CD14-positive monocyte (primary cell): ENCODE data around the gene ARL4A. TPM values are rescaled to one million over a fixed set of nuclear protein-coding genes. Genes with fewer than 3 reads are reported as not detected.

Experiments used
- DNase-seq, 3 donors: peaks; one replicate each; pipeline ENCODE4 v3.0.0-alpha.2; 2011 to 2022
- H2AFZ ChIP-seq: 2 replicates; pipeline ENCODE4 v1.6.0; 2012; ENCODE audit warnings: mild to moderate bottlenecking, low read depth, low read length, inconsistent platforms; ENCODE audit not compliant: insufficient read depth, poor library complexity, severe bottlenecking
- H3K27ac ChIP-seq, 2 donors: 1 replicate in 1 of 2; 2 replicates in 1 of 2; pipeline ENCODE4 v1.5.1; 2012 to 2013; ENCODE audit warnings: low read length in 2 of 2, control low read depth in 1 of 2, inconsistent platforms in 1 of 2, low read depth in 1 of 2, mild to moderate bottlenecking in 1 of 2
- H3K27me3 ChIP-seq, 2 donors: one replicate each; pipeline versions ENCODE4 v1.6.0 to v1.6.1; 2011 to 2013; ENCODE audit warnings: low read length in 2 of 2; ENCODE audit not compliant: control insufficient read depth in 2 of 2, insufficient read depth in 2 of 2
- H3K36me3 ChIP-seq, 2 donors: replicated peaks in 1 of 2; 1 replicate in 1 of 2; 2 replicates in 1 of 2; pipeline versions ENCODE4 v1.5.1 to v1.6.1; 2012 to 2013; ENCODE audit warnings: low read length in 2 of 2, control low read depth in 1 of 2, inconsistent platforms in 1 of 2, mild to moderate bottlenecking in 1 of 2; ENCODE audit not compliant: insufficient read depth in 2 of 2, control insufficient read depth in 1 of 2
- H3K4me1 ChIP-seq, 2 donors: 1 replicate in 1 of 2; 2 replicates in 1 of 2; pipeline versions ENCODE4 v1.5.1 to v1.6.1; 2012 to 2013; ENCODE audit warnings: low read length in 2 of 2, control low read depth in 1 of 2, inconsistent platforms in 1 of 2, mild to moderate bottlenecking in 1 of 2, moderate library complexity in 1 of 2; ENCODE audit not compliant: insufficient read depth in 2 of 2, control insufficient read depth in 1 of 2
- H3K4me2 ChIP-seq: replicated peaks from 2 replicates; pipeline ENCODE3; 2012; ENCODE audit warnings: low read length, moderate library complexity, mild to moderate bottlenecking; ENCODE audit not compliant: poor library complexity, severe bottlenecking; ENCODE audit errors: extremely low read depth
- H3K4me3 ChIP-seq, 3 experiments: fragments of 200-600 bp in 1 of 3; sonication (generic) in 1 of 3; replicated peaks in 1 of 3; 1 replicate in 2 of 3; 2 replicates in 1 of 3; pipeline ENCODE4 v1.5.1; 2011 to 2013; ENCODE audit warnings: low read length in 3 of 3, mild to moderate bottlenecking in 3 of 3, control low read depth in 2 of 3, low read depth in 2 of 3, inconsistent platforms in 1 of 3, moderate library complexity in 1 of 3
- H3K79me2 ChIP-seq: 2 replicates; pipeline ENCODE4 v1.6.0; 2012; ENCODE audit warnings: mild to moderate bottlenecking, control low read depth, inconsistent platforms, low read length, moderate library complexity; ENCODE audit not compliant: insufficient read depth
- H3K9ac ChIP-seq: 2 replicates; pipeline ENCODE4 v1.6.0; 2017; ENCODE audit warnings: low read length, mild to moderate bottlenecking; ENCODE audit not compliant: insufficient read depth, poor library complexity, severe bottlenecking
- H3K9me3 ChIP-seq, 2 donors: replicated peaks in 1 of 2; 1 replicate in 1 of 2; 2 replicates in 1 of 2; pipeline versions ENCODE4 v1.5.1 to v1.6.1; 2012 to 2013; ENCODE audit warnings: low read length in 2 of 2, control low read depth in 1 of 2; ENCODE audit not compliant: control insufficient read depth in 1 of 2, insufficient read depth in 1 of 2
- H4K20me1 ChIP-seq: 2 replicates; pipeline ENCODE4 v1.6.0; 2012; ENCODE audit warnings: mild to moderate bottlenecking, low read length, control low read depth, moderate library complexity; ENCODE audit not compliant: insufficient read depth
- H3K27ac Mint-ChIP-seq, 7 donors: one replicate each; pipeline ENCODE4 v1.8.0; 2020; ENCODE audit warnings: mild to moderate bottlenecking in 7 of 7, mixed read lengths in 7 of 7, moderate library complexity in 6 of 7, inconsistent platforms in 2 of 7
- H3K27me3 Mint-ChIP-seq, 3 donors: one replicate each; pipeline ENCODE4 v1.8.0; 2021 to 2022; ENCODE audit warnings: low read depth in 3 of 3, mild to moderate bottlenecking in 3 of 3, mixed read lengths in 3 of 3, moderate library complexity in 3 of 3, inconsistent platforms in 1 of 3
- H3K36me3 Mint-ChIP-seq, 2 donors: one replicate each; pipeline ENCODE4 v1.8.0; 2020; ENCODE audit warnings: mixed read lengths in 2 of 2, inconsistent platforms in 1 of 2, mild to moderate bottlenecking in 1 of 2
- H3K4me1 Mint-ChIP-seq: one replicate; pipeline ENCODE4 v1.8.0; 2020; ENCODE audit warnings: mild to moderate bottlenecking, mixed read lengths
- H3K4me3 Mint-ChIP-seq, 2 donors: one replicate each; pipeline ENCODE4 v1.8.0; 2020; ENCODE audit warnings: mild to moderate bottlenecking in 2 of 2, mixed read lengths in 2 of 2, moderate library complexity in 1 of 2
- H3K9me3 Mint-ChIP-seq, 7 donors: one replicate each; pipeline ENCODE4 v1.8.0; 2020 to 2022; ENCODE audit warnings: mixed read lengths in 7 of 7, mild to moderate bottlenecking in 6 of 7, moderate library complexity in 6 of 7, inconsistent platforms in 2 of 7
- WGBS: methylation state at CpG from one replicate; pipeline ENCODE4 v1.1.5; 2013; ENCODE audit warnings: missing lambda C conversion rate; ENCODE audit not compliant: insufficient coverage; 5-methylcytosine and 5-hydroxymethylcytosine counted together
- intact Hi-C, 2 donors: fragments of 100-400 bp; cut with micrococcal nuclease; formaldehyde crosslinking; loops; one replicate each; pipeline versions ENCODE4 v1.15.0 to v1.15.1; 2023
- polyA plus RNA-seq, 3 donors: library from polyadenylated mRNA; depleted of rRNA in 1 of 3; unstranded in 2 of 3; stranded (reverse) in 1 of 3; fragments of 300-500 nt in 2 of 3; fragments of >200 nt in 1 of 3; fragmentation: Illumina TruSeq in 2 of 3; gene quantifications; 1 replicate in 2 of 3; 2 replicates in 1 of 3; pipeline ENCODE4 v1.2.3, GENCODE V29; 2012 to 2021
- TF ChIP-seq, protein P1 (sequence below): fragments of 200-600 bp; IDR thresholded peaks from one replicate; pipeline ENCODE4 v1.8.0; 2022; ENCODE audit warnings: antibody characterized with exemption, mild to moderate bottlenecking

The ARL4A gene
- polyA plus RNA-seq, 3 donors = 60.3 to 125 (median 69.3) TPM

DNA sequence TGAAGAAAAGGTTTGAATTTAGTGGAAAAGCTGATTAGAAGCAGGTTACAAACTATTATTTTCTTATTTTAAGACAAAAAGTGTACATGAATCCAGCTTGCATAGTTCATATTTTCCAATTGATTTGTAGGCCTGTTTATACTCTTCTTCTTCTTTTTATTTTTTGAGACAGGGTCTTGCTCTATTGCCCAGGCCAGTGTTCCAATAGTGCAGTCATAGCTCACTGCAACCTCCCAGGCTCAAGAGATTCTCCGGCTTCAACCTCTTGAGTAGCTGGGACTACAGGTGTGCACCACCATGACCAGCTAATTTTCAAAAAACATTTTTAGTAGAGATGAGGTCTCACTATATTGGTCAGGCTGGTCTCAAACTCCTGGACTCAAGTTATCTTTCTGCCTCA is 45.0 kb downstream of the ARL4A start:
- Histone ChIP-seq H3K79me2 (no peaks in the 10 kb centered on the region), H3K4me2 (no peak overlapping the region), H3K9me3 (no peaks in the 10 kb centered on the region), H3K4me3 (no peak overlapping the region), H3K27ac (no peak overlapping the region), H3K36me3 (no peaks in the 10 kb centered on the region), H4K20me1 (no peaks in the 10 kb centered on the region), H3K27me3 (no peaks in the 10 kb centered on the region), H2AFZ (no peak overlapping the region), H3K9ac (no peak overlapping the region), H3K4me1 (peaks cover 3 to 6% of the 10 kb centered on the region in 2 donors)
- no peak overlapping the region for H3K4me3 Mint-ChIP-seq
- peaks cover 12% of the 10 kb centered on the region for H3K4me1 Mint-ChIP-seq
- intact Hi-C loops = no loop called here
- no CpG with 5 or more reads among the region's 1 CpG for WGBS
- TF ChIP-seq, protein P1, sequence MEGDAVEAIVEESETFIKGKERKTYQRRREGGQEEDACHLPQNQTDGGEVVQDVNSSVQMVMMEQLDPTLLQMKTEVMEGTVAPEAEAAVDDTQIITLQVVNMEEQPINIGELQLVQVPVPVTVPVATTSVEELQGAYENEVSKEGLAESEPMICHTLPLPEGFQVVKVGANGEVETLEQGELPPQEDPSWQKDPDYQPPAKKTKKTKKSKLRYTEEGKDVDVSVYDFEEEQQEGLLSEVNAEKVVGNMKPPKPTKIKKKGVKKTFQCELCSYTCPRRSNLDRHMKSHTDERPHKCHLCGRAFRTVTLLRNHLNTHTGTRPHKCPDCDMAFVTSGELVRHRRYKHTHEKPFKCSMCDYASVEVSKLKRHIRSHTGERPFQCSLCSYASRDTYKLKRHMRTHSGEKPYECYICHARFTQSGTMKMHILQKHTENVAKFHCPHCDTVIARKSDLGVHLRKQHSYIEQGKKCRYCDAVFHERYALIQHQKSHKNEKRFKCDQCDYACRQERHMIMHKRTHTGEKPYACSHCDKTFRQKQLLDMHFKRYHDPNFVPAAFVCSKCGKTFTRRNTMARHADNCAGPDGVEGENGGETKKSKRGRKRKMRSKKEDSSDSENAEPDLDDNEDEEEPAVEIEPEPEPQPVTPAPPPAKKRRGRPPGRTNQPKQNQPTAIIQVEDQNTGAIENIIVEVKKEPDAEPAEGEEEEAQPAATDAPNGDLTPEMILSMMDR = no peak
- peak overlapping the region in 1 of 7 donors; percentile 38 for H3K27ac Mint-ChIP-seq
- no peak for DNase-seq
- H3K9me3 Mint-ChIP-seq = no peaks in the 10 kb centered on the region
- H3K36me3 Mint-ChIP-seq = no peaks in the 10 kb centered on the region
- peaks cover 0 to 2% (median 0%) of the 10 kb centered on the region in 3 donors for H3K27me3 Mint-ChIP-seq

DNA sequence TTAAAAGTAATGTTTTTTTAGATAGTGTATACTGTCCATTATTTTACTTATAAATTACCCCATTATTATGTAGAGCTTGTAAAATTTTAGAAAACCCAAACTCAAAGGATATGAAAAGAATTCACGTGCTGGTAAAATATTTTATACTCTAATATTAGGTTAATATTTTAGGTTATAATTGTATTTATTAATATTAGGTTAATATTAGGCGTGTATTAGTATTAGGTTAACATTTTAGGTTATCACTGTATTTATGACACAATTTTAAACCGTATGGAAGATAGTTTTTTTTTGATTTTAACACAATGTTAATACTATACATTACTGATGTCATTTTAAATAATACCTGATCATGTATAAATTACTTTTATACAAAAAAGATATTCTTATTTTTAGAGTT is 48.5 kb downstream of the ARL4A start:
- Histone ChIP-seq H3K36me3 (no peaks in the 10 kb centered on the region), H3K4me2 (no peak overlapping the region), H3K9me3 (no peaks in the 10 kb centered on the region), H3K9ac (no peak overlapping the region), H3K27me3 (no peaks in the 10 kb centered on the region), H3K79me2 (no peaks in the 10 kb centered on the region), H3K4me3 (no peak overlapping the region), H2AFZ (no peak overlapping the region), H3K4me1 (no peaks in the 10 kb centered on the region), H3K27ac (no peak overlapping the region), H4K20me1 (no peaks in the 10 kb centered on the region)
- Mint-ChIP-seq H3K4me1 (peaks cover 2% of the 10 kb centered on the region), H3K4me3 (no peak overlapping the region), H3K27ac (no peak overlapping the region), H3K9me3 (no peaks in the 10 kb centered on the region), H3K27me3 (peaks cover 0 to 1% (median 0%) of the 10 kb centered on the region in 3 donors), H3K36me3 (no peaks in the 10 kb centered on the region)
- intact Hi-C loops = no loop called here
- TF ChIP-seq, protein P1 = no peak
- DNase-seq = no peak
- WGBS = no CpG with 5 or more reads among the region's 3 CpGs
